Subcutaneous abdominal adipose tissue (tissue), 5 donors: ENCODE data around the gene KCNE3.

Experiments
- H3K27ac ChIP-seq: one replicate; pipeline ENCODE4 v1.7.0; 2013; ENCODE audit warnings: low read depth, mild to moderate bottlenecking, inconsistent platforms, low read length, moderate library complexity
- H3K27me3 ChIP-seq, 5 donors: one replicate each; pipeline ENCODE4 v1.7.0; 2013; ENCODE audit warnings: low read length in 5 of 5, inconsistent platforms in 1 of 5; ENCODE audit not compliant: control insufficient read depth in 5 of 5, insufficient read depth in 4 of 5
- H3K36me3 ChIP-seq, 5 donors: one replicate each; pipeline ENCODE4 v1.7.0; 2013; ENCODE audit warnings: low read length in 5 of 5; ENCODE audit not compliant: control insufficient read depth in 5 of 5, insufficient read depth in 5 of 5
- H3K4me1 ChIP-seq, 5 donors: one replicate each; pipeline ENCODE4 v1.7.0; 2013; ENCODE audit warnings: low read length in 5 of 5, mild to moderate bottlenecking in 3 of 5, moderate library complexity in 1 of 5; ENCODE audit not compliant: control insufficient read depth in 5 of 5, insufficient read depth in 5 of 5
- H3K4me3 ChIP-seq, 5 donors: one replicate each; pipeline ENCODE4 v1.7.0; 2013; ENCODE audit warnings: low read length in 5 of 5, low read depth in 1 of 5
- H3K9ac ChIP-seq, 5 donors: one replicate each; pipeline ENCODE4 v1.7.0; 2013; ENCODE audit warnings: low read length in 5 of 5, mild to moderate bottlenecking in 4 of 5, moderate library complexity in 3 of 5
- H3K9me3 ChIP-seq, 5 donors: one replicate each; pipeline ENCODE4 v1.7.0; 2013; ENCODE audit warnings: low read length in 5 of 5; ENCODE audit not compliant: control insufficient read depth in 5 of 5
- donor health status: healthy.
- donor health status: healthy.
- donor health status: healthy.
- donor health status: healthy.
- donor health status: healthy.

The KCNE3 gene

DNA sequence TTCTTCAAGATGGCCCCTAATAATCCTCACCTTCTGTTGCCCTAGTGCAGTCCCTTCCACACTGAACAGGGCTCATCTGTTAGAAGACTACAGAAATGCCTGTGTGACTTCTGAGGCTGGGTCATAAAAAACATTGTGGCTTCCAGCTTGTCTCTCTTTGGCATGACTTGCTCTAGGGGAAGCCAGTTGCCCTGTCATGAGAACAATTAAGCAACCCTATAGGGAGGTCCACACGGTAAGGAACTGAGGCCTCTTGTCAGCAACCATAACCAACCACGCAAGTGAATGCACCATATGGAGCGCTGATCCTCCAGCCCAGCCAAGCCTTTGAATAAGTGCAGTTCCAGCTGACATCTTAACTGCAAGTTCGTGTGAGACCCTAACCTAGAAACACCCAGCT, 23.6 kb upstream of the KCNE3 start:
- H3K9ac ChIP-seq: no peak overlapping the region
- no peak overlapping the region for H3K4me3 ChIP-seq
- no peak overlapping the region for H3K27ac ChIP-seq
- H3K27me3 ChIP-seq: no peaks in the 10 kb centered on the region
- H3K9me3 ChIP-seq: no peaks in the 10 kb centered on the region
- no peaks in the 10 kb centered on the region for H3K36me3 ChIP-seq
- H3K4me1 ChIP-seq: peaks cover 4 to 15% (median 11%) of the 10 kb centered on the region in 5 donors

DNA sequence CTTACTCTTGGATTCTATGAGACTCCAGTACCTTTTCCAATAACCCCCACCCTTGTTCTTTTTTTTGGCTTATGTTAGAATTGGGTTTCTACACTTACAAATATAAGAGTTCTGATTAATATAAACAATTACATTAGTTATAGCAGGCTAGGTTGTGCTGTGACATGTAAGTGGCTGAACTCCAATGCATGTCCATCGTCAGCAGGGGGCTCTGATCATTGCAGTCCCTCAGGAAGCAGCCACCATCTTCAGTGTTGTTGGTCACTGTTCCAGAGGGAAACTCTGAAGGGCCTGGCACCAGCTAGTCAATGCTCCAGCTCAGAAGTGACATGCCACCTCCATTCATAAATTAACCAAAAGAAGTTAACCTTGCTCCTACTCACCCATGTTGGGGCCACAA, 20.5 kb upstream of the KCNE3 start:
- no peak overlapping the region for H3K27ac ChIP-seq
- H3K4me1 ChIP-seq: peaks cover 0 to 6% (median 3%) of the 10 kb centered on the region in 5 donors
- H3K4me3 ChIP-seq: no peak overlapping the region
- no peaks in the 10 kb centered on the region for H3K27me3 ChIP-seq
- H3K9ac ChIP-seq: no peak overlapping the region
- no peaks in the 10 kb centered on the region for H3K9me3 ChIP-seq
- H3K36me3 ChIP-seq: no peaks in the 10 kb centered on the region

DNA sequence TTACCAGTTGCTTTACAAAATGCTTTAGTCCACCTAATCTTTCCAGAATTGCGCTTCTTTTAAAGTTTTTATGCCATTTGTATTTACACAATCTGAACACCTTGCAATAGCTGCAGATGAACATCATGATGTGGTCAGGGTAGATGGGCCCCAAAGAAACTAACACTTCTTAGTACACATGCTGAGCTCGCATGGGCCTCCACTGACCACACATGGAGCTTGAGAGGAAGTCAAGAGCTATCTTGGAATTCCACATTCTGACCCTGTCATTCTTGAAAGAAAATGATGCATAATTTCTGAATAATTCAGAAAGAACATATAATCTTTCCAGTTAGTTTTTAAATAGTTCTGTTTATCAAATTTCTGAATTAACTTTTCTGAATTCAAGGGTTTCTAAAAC, 18.5 kb upstream of the KCNE3 start:
- no peak overlapping the region for H3K27ac ChIP-seq
- no peaks in the 10 kb centered on the region for H3K9me3 ChIP-seq
- no peaks in the 10 kb centered on the region for H3K4me1 ChIP-seq
- no peak overlapping the region for H3K4me3 ChIP-seq
- H3K36me3 ChIP-seq: no peaks in the 10 kb centered on the region
- H3K9ac ChIP-seq: no peak overlapping the region
- no peaks in the 10 kb centered on the region for H3K27me3 ChIP-seq

DNA sequence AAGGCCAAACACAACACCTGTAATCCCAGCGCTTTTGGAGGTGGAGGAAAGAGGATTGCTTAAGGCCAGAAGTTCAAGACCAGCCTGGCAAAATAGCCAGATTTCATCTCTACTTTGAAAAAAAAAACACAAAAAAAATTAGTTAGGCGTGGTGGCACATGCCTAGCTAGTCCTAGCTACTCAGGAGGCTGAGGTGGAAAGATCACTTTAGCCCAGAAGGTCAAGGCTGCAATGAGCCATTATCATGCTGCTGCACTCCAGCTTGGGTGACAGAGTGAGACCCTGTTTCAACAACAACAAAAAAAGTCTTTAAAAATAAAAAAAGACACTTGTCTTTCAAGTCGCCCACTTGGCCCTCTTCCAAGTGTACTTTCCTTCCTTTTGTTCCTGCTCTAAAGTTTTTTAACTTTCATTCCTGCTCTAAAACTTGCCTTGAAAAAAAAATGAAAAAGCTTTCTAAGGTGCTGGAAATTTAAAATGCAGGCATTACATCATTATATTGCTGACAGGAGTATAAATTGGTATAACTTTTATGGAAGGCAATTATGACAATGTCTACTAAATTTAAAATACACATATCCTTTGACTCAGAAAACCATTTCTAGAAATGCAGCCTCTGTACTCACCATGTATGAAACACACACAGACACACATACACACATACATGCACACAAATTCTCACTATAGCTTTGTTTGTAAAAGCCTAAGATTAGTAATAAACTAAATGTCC, 13.5 kb upstream of the KCNE3 start:
- Histone ChIP-seq H3K9me3 (no peaks in the 10 kb centered on the region), H3K36me3 (no peaks in the 10 kb centered on the region), H3K9ac (no peak overlapping the region), H3K27ac (no peak overlapping the region), H3K4me1 (no peaks in the 10 kb centered on the region), H3K4me3 (no peak overlapping the region), H3K27me3 (no peaks in the 10 kb centered on the region)

DNA sequence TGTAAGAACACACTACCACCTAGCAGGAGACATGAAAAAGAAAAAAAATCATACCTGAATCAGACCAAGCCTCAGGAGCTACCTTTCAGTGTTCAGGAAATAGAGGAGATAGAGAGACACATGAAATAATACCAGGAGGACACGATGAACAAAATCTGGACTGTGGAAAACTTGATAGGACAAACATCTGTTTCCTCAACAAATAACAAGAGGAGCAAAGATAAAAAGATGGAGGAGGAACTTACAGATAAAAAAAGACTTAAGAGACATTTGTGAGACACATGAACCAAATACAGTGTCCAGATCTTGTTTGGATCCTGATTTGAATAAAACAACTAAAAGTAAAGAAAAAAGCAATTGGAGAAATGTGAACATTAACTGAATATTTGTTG, 12.4 kb upstream of the KCNE3 start:
- H3K27me3 ChIP-seq: no peaks in the 10 kb centered on the region
- no peak overlapping the region for H3K9ac ChIP-seq
- no peaks in the 10 kb centered on the region for H3K36me3 ChIP-seq
- no peak overlapping the region for H3K27ac ChIP-seq
- no peaks in the 10 kb centered on the region for H3K4me1 ChIP-seq
- no peaks in the 10 kb centered on the region for H3K9me3 ChIP-seq
- no peak overlapping the region for H3K4me3 ChIP-seq

DNA sequence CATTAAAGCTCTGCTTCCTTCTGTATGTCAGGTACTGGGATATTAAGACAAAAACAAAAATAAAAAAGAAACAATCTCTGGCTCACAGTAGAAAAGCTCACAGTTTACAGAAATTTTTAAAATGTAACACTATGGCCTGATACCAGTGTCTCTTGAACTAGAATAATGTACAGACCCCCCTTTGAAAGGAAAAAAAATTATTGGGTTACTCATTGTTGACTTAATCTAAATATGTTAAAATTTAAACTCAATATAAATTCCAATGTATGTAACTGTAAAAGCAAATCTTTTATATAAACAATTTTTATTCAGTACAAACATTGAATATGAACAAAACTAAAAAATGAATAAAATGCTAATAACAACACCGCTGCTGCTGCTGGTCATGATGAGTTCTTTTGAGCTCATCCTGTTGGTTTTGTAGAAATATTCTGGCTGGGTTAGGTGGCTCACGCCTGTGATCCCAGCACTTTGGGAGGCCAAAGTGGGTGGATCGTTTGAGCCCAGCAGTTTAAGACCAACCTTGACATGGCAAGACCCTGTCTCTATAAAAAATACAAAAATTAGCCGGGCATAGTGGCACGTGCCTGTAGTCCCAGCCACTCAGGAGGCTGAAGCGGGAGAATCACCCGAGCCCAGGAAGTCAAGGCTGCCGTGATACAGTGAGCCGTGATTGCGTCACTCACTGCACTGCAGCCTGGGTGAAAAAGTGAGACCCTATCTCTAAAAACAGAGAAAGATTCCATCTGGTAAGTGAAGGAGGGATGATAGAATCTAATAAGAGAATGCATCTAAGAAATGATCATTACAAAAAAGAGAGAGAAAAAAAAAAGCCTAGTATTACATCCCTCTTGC, 11.8 kb upstream of the KCNE3 start:
- Histone ChIP-seq H3K36me3 (no peaks in the 10 kb centered on the region), H3K4me3 (no peak overlapping the region), H3K9me3 (no peaks in the 10 kb centered on the region), H3K9ac (no peak overlapping the region), H3K4me1 (peaks cover 0 to 6% (median 4%) of the 10 kb centered on the region in 5 donors), H3K27me3 (no peaks in the 10 kb centered on the region), H3K27ac (no peak overlapping the region)

DNA sequence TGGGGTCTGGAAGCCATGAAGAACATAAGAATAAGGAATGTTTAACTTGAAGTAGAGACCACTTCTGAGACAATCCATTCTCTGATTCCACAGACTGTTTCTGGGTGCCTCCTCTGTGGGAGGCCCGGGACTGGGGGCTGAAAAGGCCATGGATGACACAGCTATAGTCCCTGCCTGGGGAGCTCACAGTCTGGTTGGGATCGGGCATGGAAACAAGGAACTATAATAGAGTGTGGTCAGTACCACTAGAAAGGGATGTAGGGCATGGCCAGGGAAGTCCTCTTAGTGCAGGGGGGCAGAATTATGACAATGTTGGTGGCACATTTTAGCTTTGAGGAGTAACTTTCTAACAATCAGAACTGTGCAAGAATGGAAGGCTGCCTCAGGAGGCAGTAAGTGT, 9.2 kb upstream of the KCNE3 start:
- Histone ChIP-seq H3K9me3 (no peaks in the 10 kb centered on the region), H3K27me3 (no peaks in the 10 kb centered on the region), H3K9ac (no peak overlapping the region), H3K36me3 (no peaks in the 10 kb centered on the region), H3K27ac (no peak overlapping the region), H3K4me1 (peaks cover 0 to 6% (median 4%) of the 10 kb centered on the region in 5 donors), H3K4me3 (no peak overlapping the region)

DNA sequence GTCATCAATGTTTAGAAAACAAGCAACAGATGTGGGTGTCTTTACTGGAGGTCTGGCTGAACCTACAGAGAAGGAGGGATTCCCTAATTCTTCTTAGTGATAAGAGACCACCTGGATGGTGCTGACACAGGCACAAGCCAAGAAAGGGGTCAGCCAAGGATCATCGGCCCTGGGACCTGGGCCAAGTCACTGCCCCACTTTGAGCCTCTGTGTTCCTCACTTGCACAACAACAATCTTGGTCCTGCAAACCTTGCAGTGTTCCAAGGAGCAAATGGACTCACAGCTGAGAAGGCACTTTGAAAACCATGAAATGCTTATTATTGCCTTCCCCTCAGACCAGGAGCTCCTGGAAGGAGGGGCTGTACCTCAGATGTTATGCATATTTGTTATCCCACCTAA, 7.0 kb upstream of the KCNE3 start:
- H3K9ac ChIP-seq: no peak overlapping the region
- H3K4me1 ChIP-seq: peaks cover 0 to 6% (median 4%) of the 10 kb centered on the region in 5 donors
- no peaks in the 10 kb centered on the region for H3K9me3 ChIP-seq
- H3K27ac ChIP-seq: no peak overlapping the region
- no peaks in the 10 kb centered on the region for H3K27me3 ChIP-seq
- no peaks in the 10 kb centered on the region for H3K36me3 ChIP-seq
- no peak overlapping the region for H3K4me3 ChIP-seq

DNA sequence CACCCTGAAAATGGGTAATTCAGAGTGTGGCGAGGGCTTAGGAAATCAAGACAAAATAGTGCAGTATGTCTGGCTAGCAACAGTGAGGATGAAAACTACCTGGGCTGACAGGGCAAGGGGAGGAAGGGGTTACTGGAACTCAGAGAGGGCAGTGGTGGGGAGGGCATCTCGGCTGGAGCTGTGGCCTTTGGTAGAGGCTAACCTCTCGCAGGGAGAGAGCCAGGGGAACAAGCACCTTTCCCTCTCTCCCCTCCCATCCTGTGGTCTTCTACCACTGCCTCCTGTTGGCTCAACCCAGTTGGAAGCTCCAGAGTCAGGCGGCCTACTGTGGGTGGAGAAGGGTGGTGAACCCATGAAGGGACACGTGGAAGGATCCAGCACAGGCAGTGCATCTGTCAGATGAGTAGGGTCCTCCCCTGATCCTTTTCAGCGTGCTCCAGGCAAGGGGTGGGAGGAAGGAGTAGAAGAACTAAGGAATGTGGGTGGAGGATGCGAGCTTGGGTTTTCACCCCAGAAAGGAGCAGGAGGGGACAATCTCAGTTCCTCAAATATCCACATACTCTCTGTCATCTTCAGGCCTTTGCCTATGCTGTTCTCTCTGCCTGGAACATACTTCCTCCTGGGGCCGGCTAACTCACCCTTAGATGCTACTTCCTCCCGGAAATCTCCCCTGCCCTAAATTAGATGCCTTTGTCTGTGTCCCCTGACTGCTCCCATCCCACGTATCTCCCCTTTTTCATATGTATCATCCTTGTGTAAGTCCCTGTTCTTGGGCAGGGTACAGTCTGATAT, 6.2 kb upstream of the KCNE3 start:
- Histone ChIP-seq H3K4me1 (peaks cover 0 to 11% (median 10%) of the 10 kb centered on the region in 5 donors), H3K9ac (no peak overlapping the region), H3K27ac (no peak overlapping the region)

More for the DNA sequence above, 6.2 kb upstream of the KCNE3 start:
- no peaks in the 10 kb centered on the region for H3K27me3 ChIP-seq
- H3K36me3 ChIP-seq: no peaks in the 10 kb centered on the region
- H3K9me3 ChIP-seq: no peaks in the 10 kb centered on the region
- H3K4me3 ChIP-seq: no peak overlapping the region
